Keratinocyte (primary cell): ENCODE measurements around the gene ZNF117. TPM values are rescaled to one million over a fixed set of nuclear protein-coding genes. Genes with fewer than 3 reads are reported as not detected.
A peak's percentile ranks its signal among the peaks of the same experiment; 100 is the strongest.
"Not testable (repeated sequence)": the region's sequence is repeated elsewhere in the genome, so short reads cannot be mapped to it uniquely, and the experiment has no call there.

Source experiments
- DNase-seq: peaks from one replicate; pipeline ENCODE4 v3.0.0-alpha.2; 2011; ENCODE audit warnings: low read depth, missing footprints, low spot score
- FAIRE-seq: peaks from 2 replicates; lab custom pipeline; 2011; peaks lifted over from hg19 to GRCh38; lab: Jason Lieb, UNC
- H2AFZ ChIP-seq: 2 replicates; pipeline ENCODE4 v1.6.0; 2012; ENCODE audit warnings: low read length, control low read depth, inconsistent platforms; ENCODE audit not compliant: control insufficient read depth
- H3K27ac ChIP-seq: 2 replicates; pipeline ENCODE4 v1.5.1; 2011; ENCODE audit warnings: low read length; ENCODE audit not compliant: control insufficient read depth, insufficient read depth
- H3K27me3 ChIP-seq: 3 replicates; pipeline ENCODE4 v1.6.0; 2011; ENCODE audit warnings: low read length; ENCODE audit not compliant: control insufficient read depth, insufficient read depth; ENCODE audit errors: extremely low read depth
- H3K36me3 ChIP-seq, 2 experiments: 2 replicates in 1 of 2; 3 replicates in 1 of 2; pipeline ENCODE4 v1.5.1; 2011; ENCODE audit warnings: low read length in 2 of 2, mild to moderate bottlenecking in 1 of 2; ENCODE audit not compliant: control insufficient read depth in 2 of 2, insufficient read depth in 2 of 2; ENCODE audit errors: extremely low read depth in 1 of 2
- H3K4me1 ChIP-seq: 3 replicates; pipeline ENCODE4 v1.5.1; 2011; ENCODE audit warnings: low read length; ENCODE audit not compliant: control insufficient read depth, insufficient read depth; ENCODE audit errors: extremely low read depth
- H3K4me2 ChIP-seq: 3 replicates; pipeline ENCODE4 v1.6.0; 2011; ENCODE audit warnings: low read depth, low read length; ENCODE audit not compliant: control insufficient read depth, insufficient read depth; ENCODE audit errors: extremely low read depth
- H3K4me3 ChIP-seq, 3 experiments: fragments of 200-600 bp in 1 of 3; sonication (generic) in 1 of 3; 2 replicates in 2 of 3; 3 replicates in 1 of 3; pipeline ENCODE4 v1.5.1; 2011 to 2016; ENCODE audit warnings: low read length in 3 of 3, mild to moderate bottlenecking in 3 of 3, control low read depth in 2 of 3, inconsistent platforms in 1 of 3, low read depth in 1 of 3, mixed read lengths in 1 of 3, mixed run types in 1 of 3, moderate library complexity in 1 of 3; ENCODE audit not compliant: control insufficient read depth in 2 of 3, insufficient read depth in 2 of 3; ENCODE audit errors: extremely low read depth in 1 of 3
- H3K79me2 ChIP-seq: 2 replicates; pipeline ENCODE4 v1.6.0; 2012; ENCODE audit warnings: low read length; ENCODE audit not compliant: control insufficient read depth, insufficient read depth
- H3K9ac ChIP-seq: 3 replicates; pipeline ENCODE4 v1.6.0; 2011; ENCODE audit warnings: low read length; ENCODE audit not compliant: control insufficient read depth, insufficient read depth; ENCODE audit errors: extremely low read depth
- H3K9me1 ChIP-seq: 3 replicates; pipeline ENCODE4 v1.6.0; 2011; ENCODE audit warnings: low read length; ENCODE audit not compliant: control insufficient read depth, insufficient read depth; ENCODE audit errors: extremely low read depth
- H3K9me3 ChIP-seq: 2 replicates; pipeline ENCODE4 v1.5.1; 2012; ENCODE audit warnings: low read depth, low read length; ENCODE audit not compliant: control insufficient read depth
- H4K20me1 ChIP-seq: 3 replicates; pipeline ENCODE4 v1.6.0; 2011; ENCODE audit warnings: low read length; ENCODE audit not compliant: control insufficient read depth, insufficient read depth; ENCODE audit errors: extremely low read depth
- EZH2 ChIP-seq: IDR thresholded peaks from one replicate; pipeline ENCODE4 v1.6.1; 2012; ENCODE audit warnings: inconsistent platforms, mild to moderate bottlenecking, low read length, moderate library complexity
- dilution Hi-C: fragments of 300-500 bp; cut with MboI; formaldehyde crosslinking; loops from one replicate; pipeline ENCODE4 v1.7.0; 2020; ENCODE audit warnings: low sequenced_read_pairs; ENCODE audit not compliant: extremely low pct_ligation_motif_present
- polyA plus RNA-seq, 5 experiments: library from polyadenylated mRNA; depleted of rRNA in 3 of 5; stranded (reverse) in 3 of 5; stranded (forward) in 1 of 5; unstranded in 1 of 5; fragments of >200 nt; gene quantifications; 1 replicate in 1 of 5; 2 replicates in 3 of 5; 3 replicates in 1 of 5; pipeline versions ENCODE4 v1.2.1 to v1.2.3, GENCODE V29; 2011 to 2012; ENCODE audit warnings: missing spikeins in 2 of 5, low read depth in 1 of 5, low replicate concordance in 1 of 5
- TF ChIP-seq, protein P1 (sequence below), 3 experiments: IDR thresholded peaks in 1 of 3; conservative IDR thresholded peaks in 1 of 3; optimal IDR thresholded peaks in 1 of 3; 2 replicates in 2 of 3; 3 replicates in 1 of 3; pipeline versions ENCODE3 to v1.5.1; 2011; ENCODE audit warnings: low read length in 3 of 3, mild to moderate bottlenecking in 3 of 3, moderate library complexity in 2 of 3, control low read depth in 1 of 3, inconsistent platforms in 1 of 3; ENCODE audit not compliant: insufficient read depth in 2 of 3; ENCODE audit errors: extremely low read depth in 1 of 3

ZNF117 gene
- polyA plus RNA-seq, 1 donor (not counting 4 experiments of a cell fraction or from before 2014, with no cell fraction given), result 1.8 TPM

DNA sequence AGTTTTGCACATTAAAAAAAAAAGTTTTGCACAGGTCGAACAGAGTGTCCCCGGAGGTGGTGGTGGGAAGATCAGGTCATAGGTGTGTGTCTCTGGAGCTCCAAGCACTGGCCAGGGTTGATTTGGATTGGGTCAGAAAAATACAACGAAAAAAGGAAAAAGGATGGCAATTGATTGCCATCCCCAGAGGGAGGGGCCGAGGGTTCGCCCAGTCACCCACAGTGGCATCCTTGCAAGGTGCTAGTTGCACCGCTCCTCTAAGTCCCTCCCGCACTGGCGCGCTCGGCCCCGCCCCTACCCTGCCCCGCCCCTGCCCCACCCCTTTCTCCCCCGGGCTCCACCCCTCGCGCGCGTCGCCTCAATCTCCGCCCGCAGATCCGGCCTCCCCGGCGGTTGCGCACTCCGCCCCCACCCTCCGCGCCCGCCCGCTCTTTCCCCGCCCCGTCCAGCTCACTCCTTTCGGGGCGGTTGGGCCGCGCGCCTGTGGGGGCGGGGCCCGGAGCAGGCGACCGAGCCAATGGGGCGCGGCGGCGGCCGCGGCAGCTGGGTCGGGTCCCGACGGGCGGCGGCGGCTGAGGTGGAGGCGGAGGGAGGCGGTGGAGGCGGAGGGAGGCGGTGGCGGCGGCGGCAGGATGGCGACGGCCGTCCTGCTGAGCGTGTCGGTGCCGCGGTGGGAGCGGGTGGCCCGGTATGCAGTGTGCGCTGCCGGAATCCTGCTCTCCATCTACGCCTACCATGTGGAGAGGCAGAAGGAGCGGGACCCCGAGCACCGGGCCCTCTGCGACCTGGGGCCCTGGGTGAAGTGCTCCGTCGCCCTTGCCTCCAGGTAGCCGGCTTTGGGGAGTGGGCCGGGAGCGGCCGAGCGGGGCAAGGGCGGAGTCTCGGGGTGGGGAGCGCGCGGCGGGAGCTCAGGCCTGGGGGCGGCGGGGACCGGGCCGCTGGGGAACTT lies 47.2 kb upstream of the ZNF117 start:
- Histone ChIP-seq H3K36me3 (no peaks in the 10 kb centered on the region), H3K27ac (peak overlapping the region; percentile 40), H2AFZ (peak overlapping the region; percentile 80), H3K79me2 (peaks cover 13% of the 10 kb centered on the region), H3K4me2 (no peak overlapping the region), H3K4me1 (peaks cover 4% of the 10 kb centered on the region), H3K9me3 (no peaks in the 10 kb centered on the region), H4K20me1 (no peaks in the 10 kb centered on the region), H3K4me3 (peak overlapping the region; percentile 38 to 71 (median 60)), H3K9ac (peak overlapping the region; percentile 72), H3K27me3 (no peaks in the 10 kb centered on the region), H3K9me1 (no peaks in the 10 kb centered on the region)
- DNase-seq (peak; percentile 21), FAIRE-seq (no peak)
- TF ChIP-seq, protein P1, sequence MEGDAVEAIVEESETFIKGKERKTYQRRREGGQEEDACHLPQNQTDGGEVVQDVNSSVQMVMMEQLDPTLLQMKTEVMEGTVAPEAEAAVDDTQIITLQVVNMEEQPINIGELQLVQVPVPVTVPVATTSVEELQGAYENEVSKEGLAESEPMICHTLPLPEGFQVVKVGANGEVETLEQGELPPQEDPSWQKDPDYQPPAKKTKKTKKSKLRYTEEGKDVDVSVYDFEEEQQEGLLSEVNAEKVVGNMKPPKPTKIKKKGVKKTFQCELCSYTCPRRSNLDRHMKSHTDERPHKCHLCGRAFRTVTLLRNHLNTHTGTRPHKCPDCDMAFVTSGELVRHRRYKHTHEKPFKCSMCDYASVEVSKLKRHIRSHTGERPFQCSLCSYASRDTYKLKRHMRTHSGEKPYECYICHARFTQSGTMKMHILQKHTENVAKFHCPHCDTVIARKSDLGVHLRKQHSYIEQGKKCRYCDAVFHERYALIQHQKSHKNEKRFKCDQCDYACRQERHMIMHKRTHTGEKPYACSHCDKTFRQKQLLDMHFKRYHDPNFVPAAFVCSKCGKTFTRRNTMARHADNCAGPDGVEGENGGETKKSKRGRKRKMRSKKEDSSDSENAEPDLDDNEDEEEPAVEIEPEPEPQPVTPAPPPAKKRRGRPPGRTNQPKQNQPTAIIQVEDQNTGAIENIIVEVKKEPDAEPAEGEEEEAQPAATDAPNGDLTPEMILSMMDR (optimal IDR thresholded peaks at IDR 0.05 in 1 of 3, IDR thresholded peaks at IDR 0.05 in 1 of 3, conservative IDR thresholded peaks at IDR 0.05 in 1 of 3; ENCODE audit: extremely low read depth in 1 of 3, insufficient read depth in 2 of 3, low read length in 3 of 3), result no peak
- TF ChIP-seq EZH2, result no peak
- dilution Hi-C loops, result no loop called here

DNA sequence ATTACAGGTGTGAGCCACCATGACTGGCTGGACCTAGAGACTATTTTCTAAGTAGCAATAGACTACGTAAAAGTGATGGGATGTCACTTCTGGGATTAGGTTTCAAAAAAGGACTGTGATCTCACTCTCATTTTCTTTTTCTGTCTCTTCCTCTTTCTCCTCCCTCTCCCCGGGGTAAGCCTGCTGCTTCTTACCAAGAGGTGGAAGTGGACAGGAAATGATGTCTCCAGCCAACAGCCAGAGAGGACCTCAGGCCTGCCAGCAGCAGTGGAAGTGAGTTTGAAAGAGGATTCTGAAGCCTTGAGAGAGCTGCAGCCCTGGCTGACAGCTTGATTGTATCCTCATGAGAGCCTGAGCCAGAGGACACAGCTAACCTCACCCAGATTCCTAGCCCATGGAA lies 45.7 kb upstream of the ZNF117 start:
- H3K27ac ChIP-seq, dilution Hi-C loops, DNase-seq, H3K4me1 ChIP-seq, H3K4me3 ChIP-seq, H3K36me3 ChIP-seq, H3K9me1 ChIP-seq, H3K9ac ChIP-seq, H3K9me3 ChIP-seq, H3K27me3 ChIP-seq, H3K4me2 ChIP-seq, H2AFZ ChIP-seq, H4K20me1 ChIP-seq, FAIRE-seq: not testable (repeated sequence)
- H3K79me2 ChIP-seq, result peaks cover 13% of the 10 kb centered on the region

- H3K9me3 ChIP-seq, H3K9me1 ChIP-seq, H2AFZ ChIP-seq, H3K27me3 ChIP-seq, H4K20me1 ChIP-seq, H3K4me2 ChIP-seq, H3K4me3 ChIP-seq, H3K27ac ChIP-seq, H3K9ac ChIP-seq, H3K4me1 ChIP-seq, DNase-seq, H3K36me3 ChIP-seq, dilution Hi-C loops, FAIRE-seq: not testable (repeated sequence)
- peaks cover 13% of the 10 kb centered on the region for H3K79me2 ChIP-seq
Observed at GRCh38 chr7:65035469-65035868, 44.6 kb upstream of the ZNF117 start.

GRCh38 chr7:65034120-65034782 lies 43.4 kb upstream of the ZNF117 start:
- H3K36me3 ChIP-seq, H3K27ac ChIP-seq, DNase-seq, FAIRE-seq, H3K4me2 ChIP-seq, H3K27me3 ChIP-seq, H3K79me2 ChIP-seq, H3K9me1 ChIP-seq, H3K9me3 ChIP-seq, H3K4me1 ChIP-seq, H3K9ac ChIP-seq, dilution Hi-C loops, H2AFZ ChIP-seq, H3K4me3 ChIP-seq, H4K20me1 ChIP-seq: not testable (repeated sequence)
